H1 (cell line): ENCODE results near the gene CHPT1. TPM values are rescaled to one million over a fixed set of nuclear protein-coding genes. Genes with fewer than 3 reads are reported as not detected.
"Not testable (repeated sequence)": the region's sequence is repeated elsewhere in the genome, so short reads cannot be mapped to it uniquely, and the experiment has no call there.

Source experiments
- CTCF ChIA-PET: fragments of 300-600 bp; sonication (Branson Sonifier 250); formaldehyde crosslinking; loops from one replicate; lab custom pipeline; 2021; ENCODE audit not compliant: partially characterized antibody; lab: Charles Lee
- POLR2A ChIA-PET: fragments of 300-600 bp; sonication (Branson Sonifier 250); formaldehyde crosslinking; loops from one replicate; lab custom pipeline; 2021; ENCODE audit warnings: inconsistent platforms; ENCODE audit not compliant: partially characterized antibody; lab: Charles Lee
- DNase-seq, 2 experiments: peaks; one replicate each; pipeline versions ENCODE4 v3.0.0 to v3.0.0-alpha.2; 2010 to 2022; ENCODE audit warnings: low spot score in 2 of 2, low read depth in 1 of 2, mixed read lengths in 1 of 2
- FAIRE-seq: peaks from 2 replicates; lab custom pipeline; 2011; peaks lifted over from hg19 to GRCh38; lab: Jason Lieb, UNC
- H2AFZ ChIP-seq: 2 replicates; pipeline ENCODE4 v1.8.1; 2012; ENCODE audit warnings: low read length, inconsistent platforms
- H2AK5ac ChIP-seq: 2 replicates; pipeline ENCODE4 v1.6.1; 2013; ENCODE audit warnings: low read depth, low read length
- H2BK120ac ChIP-seq: replicated peaks from 2 replicates; pipeline ENCODE3; 2013; ENCODE audit warnings: low read depth, low read length, inconsistent platforms
- H2BK12ac ChIP-seq: 2 replicates; pipeline ENCODE4 v1.6.1; 2013; ENCODE audit warnings: low read depth, low read length
- H2BK15ac ChIP-seq: 2 replicates; pipeline ENCODE4 v1.6.1; 2013; ENCODE audit warnings: low read length
- H2BK20ac ChIP-seq: 2 replicates; pipeline ENCODE4 v1.6.1; 2013; ENCODE audit warnings: low read length
- H2BK5ac ChIP-seq: 2 replicates; pipeline ENCODE4 v1.6.1; 2013; ENCODE audit warnings: low read depth, low read length
- H3K14ac ChIP-seq: 2 replicates; pipeline ENCODE4 v1.6.1; 2013; ENCODE audit warnings: inconsistent platforms; ENCODE audit not compliant: insufficient read length
- H3K18ac ChIP-seq: 2 replicates; pipeline ENCODE4 v1.6.1; 2013; ENCODE audit warnings: low read length; ENCODE audit errors: extremely low read depth
- H3K23ac ChIP-seq: 2 replicates; pipeline ENCODE4 v1.6.1; 2013; ENCODE audit warnings: inconsistent platforms; ENCODE audit not compliant: insufficient read length
- H3K23me2 ChIP-seq: 2 replicates; pipeline ENCODE4 v1.6.1; 2013; ENCODE audit warnings: low read depth, low read length
- H3K27ac ChIP-seq: 2 replicates; pipeline ENCODE4 v1.6.1; 2011; ENCODE audit warnings: low read depth, low read length, inconsistent platforms
- H3K27me3 ChIP-seq, 4 experiments: replicated peaks in 1 of 4; 1 replicate in 1 of 4; 2 replicates in 3 of 4; pipeline versions ENCODE4 v1.6.1 to v1.8.1; 2011 to 2013; ENCODE audit warnings: low read length in 3 of 4, mild to moderate bottlenecking in 3 of 4, inconsistent platforms in 2 of 4, mixed read lengths in 2 of 4, moderate library complexity in 1 of 4; ENCODE audit not compliant: control insufficient read depth in 3 of 4, insufficient read depth in 3 of 4; ENCODE audit errors: extremely low read depth in 1 of 4
- H3K36me3 ChIP-seq, 4 experiments: 2 replicates each; pipeline versions ENCODE4 v1.6.1 to v1.8.1; 2011 to 2013; ENCODE audit warnings: mild to moderate bottlenecking in 4 of 4, low read length in 3 of 4, moderate library complexity in 2 of 4, control low read depth in 1 of 4, inconsistent platforms in 1 of 4; ENCODE audit not compliant: insufficient read depth in 4 of 4, control insufficient read depth in 2 of 4
- H3K4ac ChIP-seq: replicated peaks from 2 replicates; pipeline ENCODE3; 2013; ENCODE audit warnings: low read length, low read depth, mixed read lengths, inconsistent platforms; ENCODE audit not compliant: insufficient read length
- H3K4me1 ChIP-seq, 4 experiments: replicated peaks in 1 of 4; 1 replicate in 1 of 4; 2 replicates in 3 of 4; pipeline versions ENCODE4 v1.6.1 to v1.8.1; 2011 to 2013; ENCODE audit warnings: low read length in 3 of 4, inconsistent platforms in 2 of 4, mixed read lengths in 1 of 4; ENCODE audit not compliant: insufficient read depth in 4 of 4, control insufficient read depth in 3 of 4
- H3K4me2 ChIP-seq, 2 experiments: 2 replicates each; pipeline versions ENCODE4 v1.6.1 to v1.8.1; 2011 to 2013; ENCODE audit warnings: low read depth in 2 of 2, low read length in 2 of 2, control low read depth in 1 of 2, inconsistent platforms in 1 of 2, mild to moderate bottlenecking in 1 of 2; ENCODE audit not compliant: insufficient read depth in 1 of 2
- H3K4me3 ChIP-seq, 4 experiments: fragments of 200-600, 300-600 bp in 1 of 4; sonication (generic), shearing (Covaris generic), sonication (Bioruptor Twin) in 1 of 4; 2 replicates each; pipeline versions ENCODE4 v1.5.1 to v1.8.1; 2011 to 2016; ENCODE audit warnings: low read length in 4 of 4, low read depth in 3 of 4, control low read depth in 2 of 4, inconsistent platforms in 2 of 4, mild to moderate bottlenecking in 2 of 4, mixed read lengths in 1 of 4, moderate library complexity in 1 of 4; ENCODE audit not compliant: insufficient read depth in 2 of 4; ENCODE audit errors: extremely low read depth in 1 of 4
- H3K56ac ChIP-seq: replicated peaks from 2 replicates; pipeline ENCODE3; 2013; ENCODE audit warnings: low read depth, mild to moderate bottlenecking, mixed read lengths, low read length, inconsistent platforms; ENCODE audit not compliant: insufficient read length
- H3K79me1 ChIP-seq: 2 replicates; pipeline ENCODE4 v1.6.1; 2013; ENCODE audit warnings: low read depth, low read length, control low read depth
- H3K79me2 ChIP-seq, 2 experiments: 2 replicates each; pipeline versions ENCODE4 v1.6.1 to v1.8.1; 2012 to 2013; ENCODE audit warnings: low read length in 2 of 2, mild to moderate bottlenecking in 2 of 2, inconsistent platforms in 1 of 2; ENCODE audit not compliant: insufficient read depth in 2 of 2, control insufficient read depth in 1 of 2
- H3K9ac ChIP-seq, 4 experiments: replicated peaks in 1 of 4; 1 replicate in 1 of 4; 2 replicates in 3 of 4; pipeline versions ENCODE4 v1.6.1 to v1.8.1; 2011 to 2013; ENCODE audit warnings: low read depth in 3 of 4, low read length in 3 of 4, control low read depth in 2 of 4, mild to moderate bottlenecking in 2 of 4, moderate library complexity in 2 of 4, inconsistent platforms in 1 of 4; ENCODE audit errors: extremely low read depth in 1 of 4
- H3K9me3 ChIP-seq, 2 experiments: 2 replicates each; pipeline versions ENCODE4 v1.6.1 to v1.8.1; 2012 to 2013; ENCODE audit warnings: mild to moderate bottlenecking in 2 of 2, moderate library complexity in 2 of 2, control low read depth in 1 of 2, inconsistent platforms in 1 of 2, low read depth in 1 of 2, low read length in 1 of 2, mixed read lengths in 1 of 2; ENCODE audit not compliant: insufficient read depth in 2 of 2
- H4K20me1 ChIP-seq, 2 experiments: replicated peaks in 1 of 2; 2 replicates each; pipeline versions ENCODE3 to v1.8.1; 2011 to 2013; ENCODE audit warnings: inconsistent platforms in 2 of 2, low read length in 2 of 2, mild to moderate bottlenecking in 1 of 2; ENCODE audit not compliant: insufficient read depth in 2 of 2, control insufficient read depth in 1 of 2
- H4K5ac ChIP-seq: 2 replicates; pipeline ENCODE4 v1.6.1; 2013; ENCODE audit warnings: low read length, low read depth, mixed read lengths, inconsistent platforms; ENCODE audit not compliant: insufficient read length
- H4K8ac ChIP-seq: 2 replicates; pipeline ENCODE4 v1.8.0; 2013; ENCODE audit warnings: mild to moderate bottlenecking, moderate library complexity, low read length, inconsistent platforms; ENCODE audit not compliant: insufficient read depth; ENCODE audit errors: extremely low read depth
- H4K91ac ChIP-seq: replicated peaks from 2 replicates; pipeline ENCODE3; 2013; ENCODE audit warnings: low read length, mixed read lengths, inconsistent platforms; ENCODE audit not compliant: insufficient read length
- WGBS, 2 experiments: shearing (Covaris generic) in 1 of 2; methylation state at CpG; one replicate each; pipeline versions ENCODE4 v1.1.6 to v1.1.7; 2013 to 2015; ENCODE audit warnings: low lambda C conversion rate in 2 of 2, mixed read lengths in 2 of 2, inconsistent platforms in 1 of 2, low coverage in 1 of 2, missing lambda C conversion rate in 1 of 2; ENCODE audit not compliant: insufficient replicate concordance in 2 of 2, insufficient coverage in 1 of 2, insufficient read length in 1 of 2; ENCODE audit errors: extremely low coverage in 1 of 2, missing lambda C conversion rate in 1 of 2; 5-methylcytosine and 5-hydroxymethylcytosine counted together
- polyA plus RNA-seq, 7 experiments: library from polyadenylated mRNA; depleted of rRNA in 3 of 7; stranded (reverse) in 5 of 7; unstranded in 2 of 7; fragments of >200 nt in 5 of 7; fragments of 200-250 nt in 2 of 7; gene quantifications; 1 replicate in 5 of 7; 2 replicates in 1 of 7; 4 replicates in 1 of 7; pipeline versions ENCODE4 v1.2.1 to v1.2.3, GENCODE V29; 2011 to 2013; ENCODE audit warnings: missing spikeins in 2 of 7, mixed read lengths in 2 of 7
- total RNA-seq: library from RNA; stranded (reverse); fragmentation: NEBNext Ultra II Directional; extraction: Animal tissue kit (Norgen Biotek cat#: 25700); gene quantifications from 2 replicates; pipeline ENCODE4 v1.2.1, GENCODE V29; 2021

CHPT1 gene
- total and polyA plus RNA-seq, 2 of the 8 experiments (the other 6 are each of a cell fraction or from before 2014, with no cell fraction given): 13.3 to 22.5 TPM

DNA sequence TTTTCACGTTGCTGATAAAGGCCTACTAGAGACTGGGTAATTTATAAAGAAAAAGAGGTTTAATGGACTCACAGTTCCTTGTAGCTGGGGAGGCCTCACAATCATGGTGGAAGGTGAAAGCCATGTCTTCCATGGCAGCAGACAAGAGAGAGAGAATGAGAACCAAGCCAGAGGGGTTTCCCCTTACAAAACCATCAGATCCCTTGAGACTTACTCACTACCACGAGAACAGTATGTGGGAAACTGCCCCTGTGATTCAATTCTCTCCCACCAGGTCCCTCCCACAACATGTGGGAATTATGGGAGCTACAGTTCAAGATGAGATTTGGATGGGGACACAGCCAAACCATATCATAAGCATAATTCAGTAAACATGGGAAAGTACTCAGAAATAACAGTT, 36.8 kb upstream of the CHPT1 start:
- H2AK5ac ChIP-seq, H3K9ac ChIP-seq, H4K91ac ChIP-seq, H2AFZ ChIP-seq, H2BK15ac ChIP-seq, DNase-seq, H2BK20ac ChIP-seq, FAIRE-seq, POLR2A ChIA-PET, H4K5ac ChIP-seq, H3K23ac ChIP-seq, H3K36me3 ChIP-seq, H3K4me2 ChIP-seq, H3K4me1 ChIP-seq, H3K14ac ChIP-seq, H4K20me1 ChIP-seq, H3K23me2 ChIP-seq, H3K79me1 ChIP-seq, H3K9me3 ChIP-seq, H2BK12ac ChIP-seq, H3K4me3 ChIP-seq, H4K8ac ChIP-seq, H3K56ac ChIP-seq, H3K18ac ChIP-seq, H3K27me3 ChIP-seq, H3K4ac ChIP-seq, H2BK5ac ChIP-seq, H3K79me2 ChIP-seq, H2BK120ac ChIP-seq, H3K27ac ChIP-seq: not testable (repeated sequence)
- CTCF ChIA-PET: interaction anchor here (0.6 kb wide), 1 partner anchor 221 kb away, joined by 3 read pairs; no protein-coding TSS in a partner anchor
- WGBS, 2 experiments: 88% methylated on average over 2 of the region's 2 CpGs; no CpG with 5 or more reads in 1 of the 2 experiments
